PC-3 (cell line): ENCODE measurements around the gene CMC1. TPM values are rescaled to one million over a fixed set of nuclear protein-coding genes. Genes with fewer than 3 reads are reported as not detected.

Experiments
- ATAC-seq: fragments of 200-7000 bp; cut with Tn5 transposase; 2 replicates; pipeline ENCODE4 v1.9.1; 2020; ENCODE audit warnings: mild to moderate bottlenecking, moderate library complexity
- BruUV-seq: library from RNA; stranded (reverse); fragments of 400-500 nt; replicated peaks from 2 replicates; lab custom pipeline; 2021; lab: Mats Ljungman, UMichigan
- CTCF ChIA-PET: fragments of 300-600 bp; sonication (Branson Sonifier 250); formaldehyde crosslinking; loops from one replicate; lab custom pipeline; 2022; ENCODE audit warnings: antibody characterized with exemption; lab: Charles Lee
- POLR2A ChIA-PET: fragments of 300-600 bp; sonication (Branson Sonifier 250); formaldehyde crosslinking; loops from one replicate; lab custom pipeline; 2022; ENCODE audit warnings: antibody characterized with exemption; ENCODE audit not compliant: unreplicated experiment; lab: Charles Lee
- DNase-seq: peaks from one replicate; pipeline ENCODE4 v3.0.0-alpha.2; 2015
- H2AFZ ChIP-seq: fragments of 300-600 bp; sonication (generic); 2 replicates; pipeline ENCODE4 v1.6.0; 2016; ENCODE audit warnings: antibody characterized with exemption, low read length
- H3F3A ChIP-seq: fragments of 300-600 bp; sonication (generic); one replicate; pipeline ENCODE4 v1.6.0; 2017; ENCODE audit warnings: antibody characterized with exemption, low read length, control low read depth, mild to moderate bottlenecking; ENCODE audit not compliant: unreplicated experiment
- H3K27ac ChIP-seq: fragments of 300-600 bp; sonication (generic); 2 replicates; pipeline ENCODE4 v1.5.1; 2016; ENCODE audit warnings: mild to moderate bottlenecking, low read length
- H3K27me3 ChIP-seq: fragments of 300-600 bp; sonication (generic); 2 replicates; pipeline ENCODE4 v1.6.1; 2016; ENCODE audit warnings: low read length, mixed read lengths
- H3K36me3 ChIP-seq: fragments of 300-600 bp; sonication (generic); 2 replicates; pipeline ENCODE4 v1.6.1; 2016; ENCODE audit warnings: low read depth, mixed run types, low read length, mixed read lengths
- H3K4me1 ChIP-seq: fragments of 300-600 bp; sonication (generic); 2 replicates; pipeline ENCODE4 v1.5.1; 2016; ENCODE audit warnings: low read length; ENCODE audit not compliant: insufficient read depth
- H3K4me2 ChIP-seq: fragments of 300-600 bp; sonication (generic); 2 replicates; pipeline ENCODE4 v1.6.0; 2016; ENCODE audit warnings: low read length
- H3K4me3 ChIP-seq: fragments of 300-600 bp; sonication (generic); 2 replicates; pipeline ENCODE4 v1.5.1; 2016; ENCODE audit warnings: mild to moderate bottlenecking, low read length, mixed read lengths
- H3K79me2 ChIP-seq: fragments of 300-600 bp; sonication (generic); 2 replicates; pipeline ENCODE4 v1.6.1; 2017; ENCODE audit warnings: low read length, mixed read lengths
- H3K9ac ChIP-seq: fragments of 300-600 bp; sonication (generic); 2 replicates; pipeline ENCODE4 v1.6.0; 2016; ENCODE audit warnings: mild to moderate bottlenecking, low read length
- H3K9me2 ChIP-seq: fragments of 300-600 bp; sonication (generic); replicated peaks from 2 replicates; pipeline ENCODE4 v1.6.1; 2016; ENCODE audit warnings: mixed run types, low read length, mixed read lengths
- H3K9me3 ChIP-seq: fragments of 300-600 bp; sonication (generic); 2 replicates; pipeline ENCODE4 v1.6.1; 2016; ENCODE audit warnings: low read length, mixed read lengths
- H4K20me1 ChIP-seq: fragments of 300-600 bp; sonication (generic); 2 replicates; pipeline ENCODE4 v1.6.1; 2016; ENCODE audit warnings: low read length, mixed read lengths
- EZH2 ChIP-seq: fragments of 300-600 bp; sonication (generic); IDR thresholded peaks from one replicate; pipeline ENCODE4 v1.6.1; 2017; ENCODE audit warnings: antibody characterized with exemption, mild to moderate bottlenecking, low read length; ENCODE audit not compliant: unreplicated experiment
- EZH2phosphoT487 ChIP-seq: fragments of 300-600 bp; sonication (generic); IDR thresholded peaks from 2 replicates; pipeline ENCODE4 v1.6.1; 2018; ENCODE audit warnings: mild to moderate bottlenecking, antibody characterized with exemption, low read length, borderline replicate concordance
- intact Hi-C: fragments of 100-400 bp; cut with micrococcal nuclease; formaldehyde crosslinking; loops from 2 replicates; pipeline ENCODE4 v1.9.0; 2023
- total RNA-seq: library from RNA; depleted of rRNA; stranded (reverse); fragments of >200 nt; gene quantifications from 2 replicates; pipeline ENCODE4 v1.2.3, GENCODE V29; 2014
- TF ChIP-seq, protein P1 (sequence below): fragments of 300-600 bp; sonication (generic); conservative IDR thresholded peaks from 2 replicates; pipeline ENCODE4 v1.5.1; 2017; ENCODE audit warnings: antibody characterized with exemption, low read depth, mild to moderate bottlenecking, low read length

Gene CMC1
- total RNA-seq, 1 experiment from 2014 or later = 16.7 TPM

DNA sequence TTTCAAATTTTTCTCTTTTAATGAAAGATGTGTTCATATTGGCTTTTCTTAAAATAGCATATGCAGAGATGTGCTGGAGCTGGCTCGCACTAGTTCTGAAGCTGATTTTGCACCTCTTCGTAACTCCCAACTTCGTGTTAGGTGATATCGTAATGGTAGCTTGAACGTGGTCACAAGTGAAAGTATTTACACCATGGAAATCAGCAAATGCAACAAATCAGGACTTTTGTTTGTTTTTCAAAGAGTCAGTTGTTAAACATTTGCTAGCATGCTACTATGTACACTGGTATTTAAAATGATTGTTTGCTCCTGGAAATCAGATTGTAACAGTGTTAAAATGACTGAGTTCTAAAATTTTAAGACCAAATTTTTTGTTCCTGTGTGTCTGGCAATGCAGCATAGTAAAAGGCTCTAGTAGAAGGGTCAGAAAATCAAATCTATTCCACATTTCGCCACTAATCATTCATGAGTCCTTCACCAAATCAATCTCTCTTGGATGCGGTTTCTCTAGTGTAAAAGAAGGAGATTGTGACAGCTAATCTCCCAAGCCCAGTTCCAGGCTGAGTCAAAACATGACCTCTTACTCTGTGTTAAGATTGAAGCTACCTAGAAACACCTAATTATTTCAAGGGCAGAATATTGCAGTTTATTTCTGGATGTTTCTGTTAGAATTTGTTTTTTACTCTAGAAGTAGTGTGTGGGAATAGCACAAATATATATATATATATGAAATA is 34.3 kb upstream of the CMC1 start:
- H3K27me3 ChIP-seq = no peaks in the 10 kb centered on the region
- H3K4me3 ChIP-seq = no peak overlapping the region
- H3F3A ChIP-seq = no peaks in the 10 kb centered on the region
- peak overlapping the region; percentile 13; the same call in 1 of the 2 replicates for H3K4me2 ChIP-seq
- no peaks in the 10 kb centered on the region for H3K9me3 ChIP-seq
- no peak overlapping the region for H3K9ac ChIP-seq
- H2AFZ ChIP-seq = 0 out of 2 replicates have a peak overlapping the region, but pooled peaks have one; percentile 23
- H3K79me2 ChIP-seq = no peaks in the 10 kb centered on the region
- ChIA-PET POLR2A (no interaction called here), CTCF (no interaction called here)
- H3K4me1 ChIP-seq = no peaks in the 10 kb centered on the region
- no peaks in the 10 kb centered on the region for H3K9me2 ChIP-seq
- DNase-seq (peak; percentile 17), ATAC-seq (peak; percentile 51)
- TF ChIP-seq, protein P1, sequence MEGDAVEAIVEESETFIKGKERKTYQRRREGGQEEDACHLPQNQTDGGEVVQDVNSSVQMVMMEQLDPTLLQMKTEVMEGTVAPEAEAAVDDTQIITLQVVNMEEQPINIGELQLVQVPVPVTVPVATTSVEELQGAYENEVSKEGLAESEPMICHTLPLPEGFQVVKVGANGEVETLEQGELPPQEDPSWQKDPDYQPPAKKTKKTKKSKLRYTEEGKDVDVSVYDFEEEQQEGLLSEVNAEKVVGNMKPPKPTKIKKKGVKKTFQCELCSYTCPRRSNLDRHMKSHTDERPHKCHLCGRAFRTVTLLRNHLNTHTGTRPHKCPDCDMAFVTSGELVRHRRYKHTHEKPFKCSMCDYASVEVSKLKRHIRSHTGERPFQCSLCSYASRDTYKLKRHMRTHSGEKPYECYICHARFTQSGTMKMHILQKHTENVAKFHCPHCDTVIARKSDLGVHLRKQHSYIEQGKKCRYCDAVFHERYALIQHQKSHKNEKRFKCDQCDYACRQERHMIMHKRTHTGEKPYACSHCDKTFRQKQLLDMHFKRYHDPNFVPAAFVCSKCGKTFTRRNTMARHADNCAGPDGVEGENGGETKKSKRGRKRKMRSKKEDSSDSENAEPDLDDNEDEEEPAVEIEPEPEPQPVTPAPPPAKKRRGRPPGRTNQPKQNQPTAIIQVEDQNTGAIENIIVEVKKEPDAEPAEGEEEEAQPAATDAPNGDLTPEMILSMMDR = no peak
- TF ChIP-seq EZH2phosphoT487 (no peak), EZH2 (no peak)
- H3K27ac ChIP-seq = no peak overlapping the region
- no TSS peak for BruUV-seq
- H3K36me3 ChIP-seq = no peaks in the 10 kb centered on the region
- H4K20me1 ChIP-seq = no peaks in the 10 kb centered on the region
- intact Hi-C loops = no loop called here

DNA sequence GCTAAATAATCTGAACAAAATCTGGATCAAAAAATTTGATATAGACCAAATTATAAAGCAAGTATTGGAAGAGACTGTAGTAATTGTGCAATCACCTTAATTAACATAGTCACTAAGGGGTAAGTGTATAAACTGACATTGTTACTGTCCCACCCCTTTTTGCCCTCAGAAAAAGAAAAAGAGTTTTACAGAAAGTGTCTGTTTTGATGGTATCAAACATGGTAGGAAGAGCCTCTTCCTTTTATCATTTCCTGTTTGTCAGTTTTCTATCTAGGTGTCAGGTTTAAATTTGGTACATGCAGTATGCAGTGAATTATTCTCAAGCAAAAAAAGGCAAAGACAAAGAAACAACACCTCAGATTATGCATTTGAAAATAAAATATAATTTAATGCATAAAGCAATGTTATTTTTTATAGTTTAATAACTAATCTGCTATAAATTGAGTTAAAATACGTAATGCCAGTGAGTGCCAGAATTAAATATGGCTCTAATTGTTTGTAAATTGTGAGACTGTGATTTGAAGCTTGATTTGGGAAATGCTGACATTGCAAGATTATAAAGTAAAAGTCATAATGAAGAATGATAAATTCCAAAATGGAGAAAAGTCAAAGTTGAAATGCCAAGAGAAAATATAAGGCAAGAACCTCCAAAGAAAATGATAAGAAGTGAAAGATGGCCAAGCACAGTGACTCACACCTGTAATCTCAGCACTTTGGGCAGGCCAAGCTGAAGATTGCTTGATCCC is 30.3 kb upstream of the CMC1 start:
- TF ChIP-seq EZH2phosphoT487 (no peak), EZH2 (no peak)
- TF ChIP-seq, protein P1 = no peak
- ChIA-PET CTCF (no interaction called here), POLR2A (no interaction called here)
- DNase-seq = no peak
- Histone ChIP-seq H3K4me2 (no peak overlapping the region), H3K9me3 (0 out of 2 replicates have a peak, but pooled peaks cover 4% of the 10 kb centered on the region), H3K9ac (no peak overlapping the region), H4K20me1 (no peaks in the 10 kb centered on the region), H3K4me3 (no peak overlapping the region), H3K9me2 (no peaks in the 10 kb centered on the region), H3K27ac (no peak overlapping the region), H3F3A (no peaks in the 10 kb centered on the region), H2AFZ (no peak overlapping the region), H3K36me3 (no peaks in the 10 kb centered on the region), H3K27me3 (no peaks in the 10 kb centered on the region), H3K4me1 (no peaks in the 10 kb centered on the region), H3K79me2 (no peaks in the 10 kb centered on the region)
- intact Hi-C loops = no loop called here
- BruUV-seq = no TSS peak
- ATAC-seq = no peak

DNA sequence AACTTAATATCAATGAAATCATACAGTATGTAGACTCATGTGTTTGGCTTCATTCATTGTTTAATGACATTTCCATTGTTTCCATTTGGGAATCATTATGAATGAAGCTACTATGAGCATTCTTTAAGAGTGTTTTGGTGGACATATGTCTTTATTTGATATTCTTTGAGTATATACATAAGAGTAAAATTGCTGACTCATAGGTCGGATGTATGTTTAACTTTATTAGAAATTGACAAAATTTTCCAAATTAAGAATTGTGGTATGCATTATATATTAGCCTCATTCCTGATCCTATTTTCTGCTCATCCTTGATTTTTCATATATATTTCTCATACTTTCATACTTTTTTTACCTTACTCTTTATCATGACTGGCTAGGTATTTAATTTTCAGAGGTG is 28.7 kb upstream of the CMC1 start:
- BruUV-seq = no TSS peak
- Histone ChIP-seq H3K4me1 (no peaks in the 10 kb centered on the region), H3K9me2 (no peaks in the 10 kb centered on the region), H3K9ac (no peak overlapping the region), H3K27ac (no peak overlapping the region), H3K4me2 (no peak overlapping the region), H3K9me3 (0 out of 2 replicates have a peak, but pooled peaks cover 4% of the 10 kb centered on the region), H3K36me3 (no peaks in the 10 kb centered on the region), H4K20me1 (no peaks in the 10 kb centered on the region), H3K4me3 (no peak overlapping the region), H3K27me3 (no peaks in the 10 kb centered on the region), H3F3A (no peaks in the 10 kb centered on the region), H3K79me2 (no peaks in the 10 kb centered on the region), H2AFZ (no peak overlapping the region)
- DNase-seq = no peak
- intact Hi-C loops = no loop called here
- TF ChIP-seq, protein P1 = no peak
- TF ChIP-seq EZH2phosphoT487 = no peak
- TF ChIP-seq EZH2 = no peak
- ChIA-PET CTCF (no interaction called here), POLR2A (no interaction called here)
- ATAC-seq = no peak
